Umbilical cord (tissue), 2 donors: ENCODE results near the gene CDH13. TPM values are rescaled to one million over a fixed set of nuclear protein-coding genes. Genes with fewer than 3 reads are reported as not detected.
A peak's percentile ranks its signal among the peaks of the same experiment; 100 is the strongest.

Experiments used
- DNase-seq: peaks from one replicate; pipeline ENCODE4 v3.0.0-alpha.2; 2015; ENCODE audit warnings: low spot score
- total RNA-seq: library from RNA; depleted of rRNA; stranded (reverse); fragments of >200 nt; gene quantifications from one replicate; pipeline ENCODE4 v1.2.3, GENCODE V29; 2014; ENCODE audit warnings: low replicate concordance; ENCODE audit not compliant: insufficient read depth

Gene CDH13
- total RNA-seq, 1 donor from 2014 or later: 6.7 TPM

GRCh38 chr16:82694239-82694874, 67.6 kb downstream of the CDH13 start:
- DNase-seq: peak; percentile 6

DNA sequence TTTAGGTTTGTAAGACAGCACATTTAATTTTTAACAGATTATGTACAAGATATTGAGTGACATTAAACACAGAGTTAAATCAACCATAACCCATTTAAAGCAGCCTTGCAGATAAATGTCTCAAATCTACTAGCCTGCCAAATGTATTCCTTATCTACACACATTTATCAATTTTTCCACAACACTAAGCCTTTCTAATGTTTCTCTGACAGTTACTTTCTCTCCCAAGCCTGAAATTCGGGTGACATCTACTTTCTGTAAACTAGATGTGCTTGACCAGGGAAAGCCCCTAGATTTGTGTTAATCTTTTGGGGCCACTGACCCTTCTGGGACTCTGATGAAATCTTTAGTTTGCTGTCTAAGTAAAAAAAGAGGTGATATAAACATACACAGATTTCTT, 69.0 kb downstream of the CDH13 start:
- DNase-seq: peak; percentile 6

- DNase-seq: no peak
Measured at GRCh38 chr16:82699260-82699659, 72.5 kb downstream of the CDH13 start.

DNA sequence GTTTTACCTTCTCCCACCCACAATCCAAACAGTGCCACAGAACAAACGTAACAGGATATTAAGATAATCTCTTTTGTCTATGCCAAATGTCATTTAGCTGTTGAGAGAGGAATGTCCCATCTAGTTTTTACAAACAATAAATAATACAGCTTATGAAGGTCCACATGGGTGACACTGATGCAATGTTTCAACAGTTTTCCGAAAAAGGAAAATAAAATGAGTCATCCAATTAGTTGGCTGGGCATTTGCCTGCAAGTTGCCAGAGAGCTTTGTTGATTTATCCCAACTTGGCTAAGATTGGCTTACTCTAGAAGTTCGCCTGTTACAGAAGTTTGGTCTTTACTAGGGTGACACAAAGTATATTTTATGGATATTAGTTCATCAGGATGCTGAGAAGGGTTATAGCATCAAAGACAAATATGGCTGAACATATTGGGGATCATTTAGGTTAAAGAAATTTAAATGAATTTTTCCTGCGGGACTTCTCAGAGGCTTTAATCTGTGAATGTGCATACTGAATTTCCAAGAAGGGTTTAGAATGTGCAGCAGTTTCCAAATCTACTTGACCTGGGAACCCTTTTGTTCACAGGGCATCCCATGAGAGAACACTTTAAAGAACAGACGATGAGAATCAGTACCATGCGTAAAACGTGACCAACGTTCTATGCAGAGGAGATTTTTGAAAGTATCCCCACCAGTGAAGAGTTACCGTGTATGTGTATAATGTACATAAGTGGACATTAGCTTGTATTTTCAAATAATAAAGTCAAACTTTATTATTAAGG, 73.1 kb downstream of the CDH13 start:
- DNase-seq: peak; percentile 5

- DNase-seq: no peak
Measured at GRCh38 chr16:82700541-82701235, 73.9 kb downstream of the CDH13 start.

DNA sequence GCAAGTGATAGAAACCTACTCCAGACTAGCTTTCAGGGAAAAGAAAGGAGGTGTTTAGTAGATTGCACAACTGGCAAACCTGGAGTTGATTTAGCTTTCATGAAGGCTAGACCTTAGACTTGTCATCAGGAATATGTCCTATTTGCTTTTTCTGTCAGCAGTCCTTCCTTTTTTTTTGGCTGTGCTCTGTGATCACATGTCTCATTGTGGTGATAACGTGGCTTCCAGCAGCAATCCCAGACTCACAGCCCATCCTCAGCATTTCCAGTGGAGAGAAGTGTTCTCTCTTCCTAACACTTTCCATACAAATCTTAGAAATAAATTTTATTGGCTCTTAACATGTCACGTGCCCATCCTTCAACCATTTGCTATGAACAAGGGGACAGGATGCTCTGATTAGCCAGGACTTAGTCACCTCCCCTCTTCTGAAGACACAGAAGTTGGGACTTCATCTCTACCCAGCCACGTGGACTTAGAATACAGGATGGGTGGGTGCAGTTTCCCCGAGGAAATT, 74.7 kb downstream of the CDH13 start:
- no peak for DNase-seq

- DNase-seq: no peak
Measured at GRCh38 chr16:82703161-82703560, 76.4 kb downstream of the CDH13 start.

- no peak for DNase-seq
Measured at GRCh38 chr16:82703871-82704768, 77.4 kb downstream of the CDH13 start.

DNA sequence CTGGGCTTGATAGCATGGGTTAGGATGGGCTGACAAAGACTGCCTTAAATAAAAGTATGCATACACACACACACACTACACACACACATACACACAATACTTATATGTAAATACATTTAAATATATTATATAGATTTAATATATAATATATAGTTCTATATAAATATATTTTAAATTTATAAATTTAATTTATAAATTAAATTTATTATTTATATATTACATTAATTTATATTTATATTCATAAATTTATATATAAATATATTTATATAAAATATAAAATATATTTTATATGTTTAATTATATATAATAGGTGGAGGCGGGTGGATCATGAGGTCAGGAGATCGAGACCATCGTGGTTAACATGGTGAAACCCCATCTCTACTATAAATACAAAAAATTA, 83.2 kb downstream of the CDH13 start:
- no peak for DNase-seq

DNA sequence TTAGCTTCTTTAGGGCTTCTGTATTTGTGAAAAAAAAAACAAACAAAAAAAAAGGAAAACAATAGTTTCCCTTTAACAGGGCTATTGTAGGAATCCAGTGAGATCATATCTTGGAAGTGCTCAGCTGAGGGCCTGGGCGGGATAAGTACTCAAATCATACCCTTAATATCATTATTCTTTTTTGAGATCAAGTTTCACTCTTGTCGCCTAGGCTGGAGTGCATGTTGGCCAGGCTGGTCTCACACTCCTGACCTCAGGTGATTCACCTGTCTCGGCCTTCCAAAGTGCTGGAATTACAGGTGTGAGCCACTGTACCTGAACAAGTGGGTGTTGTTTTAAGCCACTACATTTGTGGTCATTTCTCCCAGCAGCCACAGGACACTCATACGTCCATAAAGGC, 87.0 kb downstream of the CDH13 start:
- no peak for DNase-seq

GRCh38 chr16:82715160-82715559, 88.4 kb downstream of the CDH13 start:
- DNase-seq: no peak

DNA sequence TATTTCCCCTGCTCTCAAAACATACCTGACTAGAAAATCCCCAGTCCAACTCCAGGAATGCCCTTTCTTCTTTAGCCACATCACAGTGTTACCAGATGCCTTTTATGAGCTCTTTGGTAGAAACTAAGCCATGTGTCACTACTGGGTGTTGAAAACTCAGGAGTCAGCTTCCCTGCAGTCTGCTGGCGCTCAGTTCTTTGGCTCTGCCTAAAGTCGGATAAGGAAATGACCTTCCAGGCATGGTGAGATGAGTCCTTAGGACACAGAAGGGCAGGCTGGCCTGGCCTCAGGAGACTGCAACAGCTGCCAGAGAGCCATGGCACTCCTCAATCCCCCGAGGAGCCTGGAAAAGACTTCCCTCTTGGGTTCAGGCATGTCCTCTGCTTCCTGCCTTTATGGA, 89.1 kb downstream of the CDH13 start:
- no peak for DNase-seq

DNA sequence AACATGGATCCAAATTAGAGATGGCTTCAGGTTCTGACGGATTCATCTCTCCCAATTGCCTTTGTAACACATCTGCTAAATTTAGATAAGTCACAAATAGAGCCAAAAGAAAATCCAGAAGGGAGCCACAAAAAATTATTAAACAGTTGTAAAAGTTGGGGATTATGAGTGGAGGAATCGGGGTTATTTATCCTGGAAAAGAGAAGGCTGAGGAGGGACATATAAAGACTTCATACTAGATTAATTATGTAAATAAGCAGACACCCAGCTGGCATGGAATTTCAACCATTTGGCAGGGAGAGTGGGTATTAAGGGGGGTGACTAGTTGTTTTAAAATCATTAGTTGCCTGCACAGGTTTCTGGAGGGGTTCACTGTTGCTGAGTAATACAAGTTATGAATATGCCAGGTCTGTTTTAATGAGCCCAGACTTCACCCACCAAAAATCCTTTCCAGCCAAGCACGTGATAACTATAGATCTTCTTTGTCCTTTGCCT, 89.6 kb downstream of the CDH13 start:
- no peak for DNase-seq

DNA sequence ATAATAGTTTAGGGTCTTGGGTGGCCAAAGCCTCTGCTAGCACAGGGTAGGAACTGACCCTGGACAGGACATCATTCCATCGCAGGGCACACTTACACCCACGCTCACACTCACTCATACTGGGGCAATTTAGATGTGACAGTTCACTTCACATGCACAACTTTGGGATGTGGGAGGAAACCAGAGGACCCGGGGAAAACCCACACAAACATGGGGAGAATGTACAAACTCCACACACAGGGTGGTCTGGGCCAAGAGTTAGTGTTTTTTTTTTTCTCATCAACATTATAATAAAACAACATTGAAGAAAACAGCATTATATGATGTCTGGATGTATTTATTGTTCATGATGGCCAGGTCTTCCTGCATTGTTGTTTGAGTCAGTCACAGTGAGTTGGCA, 93.6 kb downstream of the CDH13 start:
- DNase-seq: no peak

- no peak for DNase-seq
Measured at GRCh38 chr16:82726306-82726705, 99.5 kb downstream of the CDH13 start.

DNA sequence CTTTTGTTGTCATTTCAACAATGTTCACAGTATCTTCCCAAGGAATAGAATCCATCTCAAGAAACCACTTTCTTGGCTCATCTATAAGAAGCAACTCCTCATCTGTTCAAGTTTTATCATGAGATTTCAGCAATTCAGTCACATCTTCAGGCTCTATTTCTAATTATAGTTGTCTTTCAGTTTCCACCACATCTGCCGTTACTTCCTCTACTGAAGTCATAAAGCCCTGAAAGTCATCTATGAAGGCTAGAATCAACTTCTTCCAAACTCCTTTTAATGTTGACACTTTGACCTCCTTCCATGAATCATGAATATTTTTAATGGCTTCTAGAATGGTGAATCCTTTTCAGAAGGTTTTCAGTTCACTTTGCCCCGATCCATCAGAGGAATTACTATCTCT, 102.1 kb downstream of the CDH13 start:
- no peak for DNase-seq

GRCh38 chr16:82730901-82731300, 104.1 kb downstream of the CDH13 start:
- no peak for DNase-seq

DNA sequence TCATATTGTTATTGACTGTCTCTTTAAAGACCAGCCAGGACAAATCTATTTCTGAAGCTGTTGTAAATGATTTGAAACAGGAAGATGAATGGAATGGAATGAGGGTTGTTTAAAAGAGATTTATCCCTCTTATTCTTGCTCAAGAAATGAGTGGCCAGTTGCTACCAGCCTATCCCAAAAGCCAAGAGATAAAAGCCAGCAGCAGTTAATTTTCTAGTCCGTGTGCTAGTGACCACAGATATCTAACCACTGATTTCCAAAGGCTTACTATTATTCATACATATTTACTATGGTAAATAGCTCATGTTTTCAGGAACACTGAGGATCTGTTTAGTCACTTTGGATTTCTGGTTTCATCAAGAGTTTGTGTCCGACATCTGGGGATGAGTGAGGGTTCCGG, 105.7 kb downstream of the CDH13 start:
- no peak for DNase-seq

DNA sequence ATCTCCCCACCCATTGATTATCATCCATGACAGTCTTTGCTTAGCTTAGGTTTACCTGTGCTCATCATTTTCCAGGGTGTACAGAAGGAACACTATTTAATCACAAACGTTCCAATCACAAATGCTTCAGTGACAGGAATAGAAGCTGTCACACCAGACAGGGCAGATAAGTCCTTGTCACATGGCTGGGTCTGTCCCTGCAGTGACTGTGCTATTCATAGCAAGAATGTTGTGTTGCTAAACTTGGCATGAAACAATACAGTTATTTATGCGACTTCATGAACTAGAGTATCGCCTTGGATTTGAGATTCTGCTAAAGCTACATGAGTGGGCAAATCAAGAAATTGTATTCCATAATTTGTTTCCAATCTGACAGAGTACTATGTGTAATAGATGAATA, 108.4 kb downstream of the CDH13 start:
- peak; percentile 6 for DNase-seq

DNA sequence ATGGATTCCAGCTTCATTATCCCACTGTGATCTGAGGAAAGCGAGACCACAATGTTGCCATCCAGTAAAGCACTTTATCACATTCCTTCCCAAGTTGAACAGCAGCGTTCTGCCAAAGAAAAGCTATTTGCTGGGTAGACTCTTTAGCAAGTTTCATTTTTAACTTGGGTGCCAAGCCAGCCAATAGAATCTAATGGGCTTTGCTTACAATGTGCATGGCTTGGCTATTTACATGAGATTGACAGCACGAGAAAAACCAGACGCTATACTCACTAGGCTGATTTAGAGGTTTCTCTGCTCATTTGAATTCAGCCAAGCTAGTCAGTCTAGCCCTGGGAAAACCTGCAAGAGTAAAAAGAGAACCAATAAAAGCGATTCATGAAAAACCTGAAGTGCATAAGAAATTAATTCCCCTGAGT, 108.9 kb downstream of the CDH13 start:
- DNase-seq: peak; percentile 33

DNA sequence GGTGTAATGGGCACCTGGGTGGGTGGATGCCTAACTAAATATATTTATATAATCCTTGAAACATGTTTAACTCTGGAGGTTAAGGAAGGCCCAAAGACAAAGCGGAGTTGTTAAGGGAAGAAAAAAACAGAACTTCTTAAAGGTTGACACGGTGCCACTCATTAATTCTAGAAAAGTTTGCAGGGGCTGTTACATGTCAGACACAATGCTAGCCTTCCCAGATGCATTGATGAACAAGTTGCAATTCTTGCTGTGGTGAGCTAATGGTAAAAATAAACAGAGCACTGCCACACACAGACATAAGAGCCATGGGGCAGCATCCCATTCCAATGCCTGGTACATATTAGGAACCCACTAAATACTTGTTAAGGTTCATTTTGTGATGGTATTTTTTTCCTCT, 109.5 kb downstream of the CDH13 start:
- no peak for DNase-seq
